ENCODE results near the gene SLC23A3. TPM values are rescaled to one million over a fixed set of nuclear protein-coding genes. Genes with fewer than 3 reads are reported as not detected.

SLC23A3 gene
- total and polyA plus RNA-seq, 10 of the 15 experiments (the other 5 are each of a cell fraction or from before 2014, with no cell fraction given) = 0.07 to 1.0 (median 0.40) TPM; not detected in 1

- H3K79me2 ChIP-seq (ENCODE audit: control insufficient read depth, insufficient read depth, low read length) = no peaks in the 10 kb centered on the region
- no peak overlapping the region for H3K4me3 ChIP-seq
- no peaks in the 10 kb centered on the region for H4K20me1 ChIP-seq (ENCODE audit: control insufficient read depth, insufficient read depth)
- no peak overlapping the region for H3K4me2 ChIP-seq (ENCODE audit: control insufficient read depth, insufficient read depth)
- ChIA-PET POLR2A (no interaction called here), RAD21 (ENCODE audit: unreplicated experiment) (interaction anchor here (1.2 kb wide), 1 partner anchor 27 kb away, joined by 3 read pairs; no protein-coding TSS in a partner anchor), SMC1A (ENCODE audit: uncharacterized antibody, unreplicated experiment) (interaction anchor here (0.6 to 1.8 kb wide), 3 partner anchors 27 to 60 kb away, joined by 3 to 4 read pairs (median 3); no protein-coding TSS in a partner anchor), CTCF (interaction anchor here (0.8 to 2.1 kb wide), 7 partner anchors 8 to 100 kb away, joined by 3 to 7 read pairs (median 5); no protein-coding TSS in a partner anchor)
- H2AFZ ChIP-seq (ENCODE audit: control insufficient read depth, low read depth, low read length) = no peak overlapping the region
- DNase-seq (ENCODE audit: low read depth, low spot score) (no peak), ATAC-seq (no peak), FAIRE-seq (no peak)
- no peak overlapping the region for H3K9ac ChIP-seq (ENCODE audit: control insufficient read depth, insufficient read depth, low read length)
- BruUV-seq (replicated peaks) = no TSS peak
- H3K36me3 ChIP-seq (ENCODE audit: control insufficient read depth in 2 of 2, insufficient read depth in 2 of 2, low read length in 1 of 2) = no peaks in the 10 kb centered on the region
- no peaks in the 10 kb centered on the region for H3K27me3 ChIP-seq (replicated peaks in 1 of 2; ENCODE audit: control insufficient read depth in 2 of 2, insufficient read depth in 2 of 2, low read length in 1 of 2)
- WGBS (ENCODE audit: insufficient coverage, insufficient replicate concordance, low lambda C conversion rate, missing lambda C conversion rate) = 57% methylated on average over 2 of the region's 2 CpGs
- intact Hi-C loops (cut with micrococcal nuclease; ENCODE audit: unreplicated experiment) = no loop called here
- in situ Hi-C loops (cut with MboI) = no loop called here
- no peaks in the 10 kb centered on the region for H3K9me3 ChIP-seq (replicated peaks; ENCODE audit: control insufficient read depth, insufficient read depth, low read length)
- H3K4me1 ChIP-seq (ENCODE audit: control insufficient read depth, insufficient read depth, low read length) = no peaks in the 10 kb centered on the region
- no peak overlapping the region for H3K27ac ChIP-seq (ENCODE audit: control insufficient read depth, insufficient read depth)
- TF ChIP-seq SREBF1 (IDR thresholded peaks at IDR 0.05; ENCODE audit: low read length) (no peak), SUZ12 (IDR thresholded peaks at IDR 0.05; ENCODE audit: unreplicated experiment) (no peak), ZNF384 (IDR thresholded peaks at IDR 0.05; ENCODE audit: borderline replicate concordance, low read depth, low read length) (no peak), E4F1 (IDR thresholded peaks at IDR 0.05; ENCODE audit: borderline replicate concordance, partially characterized antibody) (no peak), FOXM1 (IDR thresholded peaks at IDR 0.05; ENCODE audit: low read depth, low read length) (no peak), CEBPB (IDR thresholded peaks at IDR 0.05; ENCODE audit: borderline replicate concordance in 1 of 2, low read depth in 2 of 2, low read length in 2 of 2) (no peak), BCL11A (IDR thresholded peaks at IDR 0.05; ENCODE audit: low read depth, low read length) (no peak), RFX5 (IDR thresholded peaks at IDR 0.05; ENCODE audit: low read depth, low read length) (no peak), PAX5 (IDR thresholded peaks at IDR 0.05; ENCODE audit: borderline replicate concordance, low read depth, low read length) (no peak), FOS (IDR thresholded peaks at IDR 0.05; ENCODE audit: borderline replicate concordance, extremely low read depth, insufficient read length) (no peak), YY1 (IDR thresholded peaks at IDR 0.05; ENCODE audit: low read depth, low read length) (no peak), CBX5 (IDR thresholded peaks at IDR 0.05; ENCODE audit: low read depth) (no peak), RELA (IDR thresholded peaks at IDR 0.05; ENCODE audit: borderline replicate concordance, partially characterized antibody) (no peak), EED (IDR thresholded peaks at IDR 0.05; ENCODE audit: low read depth) (no peak)
- TF ChIP-seq, protein P1, sequence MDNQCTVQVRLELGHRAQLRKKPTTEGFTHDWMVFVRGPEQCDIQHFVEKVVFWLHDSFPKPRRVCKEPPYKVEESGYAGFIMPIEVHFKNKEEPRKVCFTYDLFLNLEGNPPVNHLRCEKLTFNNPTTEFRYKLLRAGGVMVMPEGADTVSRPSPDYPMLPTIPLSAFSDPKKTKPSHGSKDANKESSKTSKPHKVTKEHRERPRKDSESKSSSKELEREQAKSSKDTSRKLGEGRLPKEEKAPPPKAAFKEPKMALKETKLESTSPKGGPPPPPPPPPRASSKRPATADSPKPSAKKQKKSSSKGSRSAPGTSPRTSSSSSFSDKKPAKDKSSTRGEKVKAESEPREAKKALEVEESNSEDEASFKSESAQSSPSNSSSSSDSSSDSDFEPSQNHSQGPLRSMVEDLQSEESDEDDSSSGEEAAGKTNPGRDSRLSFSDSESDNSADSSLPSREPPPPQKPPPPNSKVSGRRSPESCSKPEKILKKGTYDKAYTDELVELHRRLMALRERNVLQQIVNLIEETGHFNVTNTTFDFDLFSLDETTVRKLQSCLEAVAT (IDR thresholded peaks at IDR 0.05) = no peak
- TF ChIP-seq, protein P2, sequence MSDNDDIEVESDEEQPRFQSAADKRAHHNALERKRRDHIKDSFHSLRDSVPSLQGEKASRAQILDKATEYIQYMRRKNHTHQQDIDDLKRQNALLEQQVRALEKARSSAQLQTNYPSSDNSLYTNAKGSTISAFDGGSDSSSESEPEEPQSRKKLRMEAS (IDR thresholded peaks at IDR 0.05; ENCODE audit: low read depth, low read length) = no peak
Measured at GRCh38 chr2:219127037-219127635, 42.7 kb downstream of the SLC23A3 start.
